Stimulated activated CD4-positive, alpha-beta T cell treated with anti-CD3 and anti-CD28 coated beads, Interleukin-2, amount 100 ng/mL, for 4 hours (primary cell): ENCODE data around the gene TTLL3.
"Not testable (repeated sequence)": the region's sequence is repeated elsewhere in the genome, so short reads cannot be mapped to it uniquely, and the experiment has no call there.

Experiments used
- DNase-seq: peaks from one replicate; pipeline ENCODE4 v3.0.0-alpha.2; 2020; ENCODE audit warnings: low read depth

TTLL3 gene

GRCh38 chr3:9872067-9872466 is 62.0 kb downstream of the TTLL3 start:
- DNase-seq = not testable (repeated sequence)

GRCh38 chr3:9875448-9875847 is 65.4 kb downstream of the TTLL3 start:
- no peak for DNase-seq

GRCh38 chr3:9876255-9876654 is 66.2 kb downstream of the TTLL3 start:
- DNase-seq = not testable (repeated sequence)

- no peak for DNase-seq
These were observed 66.9 kb downstream of the TTLL3 start for GRCh38 chr3:9876991-9877390.

- no peak for DNase-seq
These were observed 68.6 kb downstream of the TTLL3 start for GRCh38 chr3:9878700-9879099.

GRCh38 chr3:9879830-9880549 is 69.9 kb downstream of the TTLL3 start, which contains the start of gene CIDEC:
Gene CIDEC (minus strand): TSS chr3:9880253. CDS start chr3:9878486, 1,767 bp downstream.
- no peak for DNase-seq

GRCh38 chr3:9881441-9881840 is 71.4 kb downstream of the TTLL3 start:
- DNase-seq = no peak

- no peak for DNase-seq
These were observed 73.9 kb downstream of the TTLL3 start for GRCh38 chr3:9883706-9884554.

- no peak for DNase-seq
These were observed 74.6 kb downstream of the TTLL3 start for GRCh38 chr3:9884555-9885165.
